HepG2 (cell line): ENCODE results near the gene AUP1. TPM values are rescaled to one million over a fixed set of nuclear protein-coding genes. Genes with fewer than 3 reads are reported as not detected.

Experiments used
- ATAC-seq: fragments of 200-7000 bp; cut with Tn5 transposase; 3 replicates; pipeline ENCODE4 v1.9.1; 2020; ENCODE audit warnings: mild to moderate bottlenecking, moderate library complexity
- BruUV-seq: library from RNA; stranded (reverse); fragments of 400-500 nt; replicated peaks from 2 replicates; lab custom pipeline; 2021; lab: Mats Ljungman, UMichigan
- CTCF ChIA-PET: fragments of 300-600 bp; formaldehyde crosslinking; extraction: SDS; loops from one replicate; lab custom pipeline; 2021; ENCODE audit warnings: low total read pairs, inconsistent platforms, low intra/inter-chr PET ratio; lab: Yijun Ruan, JAX
- POLR2A ChIA-PET: fragments of 350-600 bp; sonication (Branson Sonifier 250); formaldehyde crosslinking; loops from one replicate; lab custom pipeline; 2020; ENCODE audit warnings: antibody characterized with exemption, inconsistent platforms; lab: Yijun Ruan, JAX
- DNase-seq: peaks from one replicate; pipeline ENCODE4 v3.0.0-alpha.2; 2015; ENCODE audit warnings: low spot score
- FAIRE-seq: peaks from 3 replicates; lab custom pipeline; 2011; peaks lifted over from hg19 to GRCh38; lab: Jason Lieb, UNC
- H2AFZ ChIP-seq: one replicate; pipeline ENCODE4 v1.6.1; 2011; ENCODE audit warnings: low read length, inconsistent platforms
- H3K27ac ChIP-seq: fragments of 300-600 bp; 3 replicates; pipeline ENCODE4 v1.8.0; 2011; ENCODE audit warnings: mixed run types, mild to moderate bottlenecking, mixed read lengths, low read length, inconsistent platforms; ENCODE audit not compliant: insufficient read depth; ENCODE audit errors: extremely low read length
- H3K27me3 ChIP-seq, 2 experiments: fragments of 200-600 bp in 1 of 2; 2 replicates in 1 of 2; 3 replicates in 1 of 2; pipeline versions ENCODE4 v1.6.0 to v1.8.0; 2011; ENCODE audit warnings: low read length in 2 of 2, mild to moderate bottlenecking in 2 of 2, moderate library complexity in 2 of 2, inconsistent platforms in 1 of 2; ENCODE audit not compliant: insufficient read depth in 2 of 2, control insufficient read depth in 1 of 2
- H3K36me3 ChIP-seq, 2 experiments: fragments of 200-600 bp in 1 of 2; replicated peaks in 1 of 2; 2 replicates in 1 of 2; 3 replicates in 1 of 2; pipeline versions ENCODE4 v1.5.1 to v1.8.0; 2011; ENCODE audit warnings: low read length in 2 of 2, inconsistent platforms in 1 of 2; ENCODE audit not compliant: insufficient read depth in 2 of 2, control insufficient read depth in 1 of 2
- H3K4me1 ChIP-seq: 2 replicates; pipeline ENCODE4 v1.5.1; 2012; ENCODE audit warnings: low read length, inconsistent platforms; ENCODE audit not compliant: insufficient read depth
- H3K4me2 ChIP-seq: 2 replicates; pipeline ENCODE4 v1.6.0; 2011; ENCODE audit warnings: low read depth, low read length, inconsistent platforms
- H3K4me3 ChIP-seq, 3 experiments: fragments of 200-600 bp in 1 of 3; sonication (generic), shearing (Covaris generic) in 1 of 3; replicated peaks in 1 of 3; 2 replicates each; pipeline ENCODE4 v1.5.1; 2011 to 2016; ENCODE audit warnings: low read length in 3 of 3, inconsistent platforms in 2 of 3, low read depth in 2 of 3, mild to moderate bottlenecking in 2 of 3, control low read depth in 1 of 3, mixed read lengths in 1 of 3; ENCODE audit not compliant: insufficient read depth in 1 of 3
- H3K79me2 ChIP-seq: one replicate; pipeline ENCODE4 v1.6.1; 2011; ENCODE audit warnings: low read length, inconsistent platforms; ENCODE audit not compliant: insufficient read depth
- H3K9ac ChIP-seq: 2 replicates; pipeline ENCODE4 v1.6.0; 2011; ENCODE audit warnings: mild to moderate bottlenecking, low read depth, low read length, inconsistent platforms; ENCODE audit not compliant: insufficient read depth
- H3K9me3 ChIP-seq: 2 replicates; pipeline ENCODE4 v1.5.1; 2012; ENCODE audit warnings: mild to moderate bottlenecking, low read length
- H4K20me1 ChIP-seq: 2 replicates; pipeline ENCODE4 v1.6.0; 2011; ENCODE audit warnings: inconsistent platforms, mild to moderate bottlenecking, low read length, moderate library complexity; ENCODE audit not compliant: insufficient read depth
- AKAP8 ChIP-seq: sonication (generic); formaldehyde crosslinking; IDR thresholded peaks from 2 replicates; pipeline ENCODE4 v1.5.1; 2020; ENCODE audit warnings: mild to moderate bottlenecking, missing genetic modification reagents
- CEBPG ChIP-seq: IDR thresholded peaks from 2 replicates; pipeline ENCODE4 v1.6.1; 2016
- FLYWCH1 ChIP-seq: sonication (generic); formaldehyde crosslinking; IDR thresholded peaks from 2 replicates; pipeline ENCODE4 v1.8.1; 2023; ENCODE audit warnings: mild to moderate bottlenecking, missing genetic modification reagents
- HDAC2 ChIP-seq: sonication (generic); formaldehyde crosslinking; IDR thresholded peaks from 2 replicates; pipeline ENCODE4 v1.4.0; 2020; ENCODE audit warnings: missing genetic modification reagents
- HMG20B ChIP-seq: conservative IDR thresholded peaks from 2 replicates; pipeline ENCODE4 v1.6.1; 2016; ENCODE audit warnings: missing genetic modification reagents, missing compliant biosample characterization
- MTA3 ChIP-seq: sonication (generic); formaldehyde crosslinking; IDR thresholded peaks from 2 replicates; pipeline ENCODE4 v1.4.0; 2020; ENCODE audit warnings: missing genetic modification reagents
- RFX5 ChIP-seq: IDR thresholded peaks from 2 replicates; pipeline ENCODE4 v1.6.1; 2011; ENCODE audit warnings: low read depth, low read length, improper control_type of control experiment
- ZFP82 ChIP-seq: sonication (generic); formaldehyde crosslinking; IDR thresholded peaks from 2 replicates; pipeline ENCODE4 v1.5.1; 2020; ENCODE audit warnings: mild to moderate bottlenecking, missing genetic modification reagents, borderline replicate concordance
- ZNF629 ChIP-seq: sonication (generic); formaldehyde crosslinking; conservative IDR thresholded peaks from 2 replicates; pipeline ENCODE4 v1.5.0; 2020; ENCODE audit warnings: missing genetic modification reagents
- ZNF839 ChIP-seq: sonication (generic); formaldehyde crosslinking; IDR thresholded peaks from 2 replicates; pipeline ENCODE4 v1.4.0; 2020; ENCODE audit warnings: missing genetic modification reagents, mild to moderate bottlenecking, borderline replicate concordance
- ZSCAN12 ChIP-seq: sonication (generic); formaldehyde crosslinking; IDR thresholded peaks from 2 replicates; pipeline ENCODE4 v1.9.0; 2021; ENCODE audit warnings: mild to moderate bottlenecking, missing genetic modification reagents
- WGBS: methylation state at CpG from one replicate; pipeline ENCODE4 v1.1.6; 2017; ENCODE audit warnings: low lambda C conversion rate; 5-methylcytosine and 5-hydroxymethylcytosine counted together
- in situ Hi-C: cut with HindIII; loops from 2 replicates; pipeline ENCODE4 v1.10.0; 2017; ENCODE audit warnings: low pct_unique_long_range_greater_than_20kb; ENCODE audit not compliant: extremely low pct_ligation_motif_present
- intact Hi-C: fragments of 100-400 bp; cut with micrococcal nuclease; formaldehyde crosslinking; loops from one replicate; pipeline ENCODE4 v1.10.0; 2022; ENCODE audit not compliant: unreplicated experiment
- polyA plus RNA-seq, 8 experiments: library from polyadenylated mRNA; depleted of rRNA in 3 of 8; stranded (reverse) in 7 of 8; unstranded in 1 of 8; fragments of >200 nt; fragmentation: Illumina TruSeq in 4 of 8; extraction: Trizol in 4 of 8; gene quantifications; 2 replicates each; pipeline versions ENCODE4 v1.2.1 to v1.2.3, GENCODE V29; 2011 to 2016; ENCODE audit warnings: low read depth in 4 of 8, missing spikeins in 1 of 8, mixed read lengths in 1 of 8; ENCODE audit not compliant: insufficient read depth in 1 of 8
- total RNA-seq, 5 experiments: library from RNA; depleted of rRNA; stranded (reverse); fragments of >200 nt; fragmentation: Illumina TruSeq; extraction: Trizol; gene quantifications; 2 replicates each; pipeline ENCODE4 v1.2.3, GENCODE V29; 2016; ENCODE audit warnings: low read depth in 1 of 5
- TF ChIP-seq, protein P1 (sequence below): sonication (generic); formaldehyde crosslinking; IDR thresholded peaks from 2 replicates; pipeline ENCODE4 v1.8.0; 2022; ENCODE audit warnings: mild to moderate bottlenecking, missing genetic modification reagents, moderate library complexity
- TF ChIP-seq, protein P2 (sequence below): sonication (generic); formaldehyde crosslinking; IDR thresholded peaks from 2 replicates; pipeline ENCODE4 v1.5.1; 2020; ENCODE audit warnings: missing genetic modification reagents, mild to moderate bottlenecking, borderline replicate concordance
- TF ChIP-seq, protein P3 (sequence below): sonication (generic); formaldehyde crosslinking; IDR thresholded peaks from 2 replicates; pipeline ENCODE4 v1.4.0; 2020; ENCODE audit warnings: missing genetic modification reagents

Gene AUP1
- total and polyA plus RNA-seq, 2 of the 13 experiments (the other 11 are each of a cell fraction or from before 2014, with no cell fraction given) = 174 to 267 TPM

DNA sequence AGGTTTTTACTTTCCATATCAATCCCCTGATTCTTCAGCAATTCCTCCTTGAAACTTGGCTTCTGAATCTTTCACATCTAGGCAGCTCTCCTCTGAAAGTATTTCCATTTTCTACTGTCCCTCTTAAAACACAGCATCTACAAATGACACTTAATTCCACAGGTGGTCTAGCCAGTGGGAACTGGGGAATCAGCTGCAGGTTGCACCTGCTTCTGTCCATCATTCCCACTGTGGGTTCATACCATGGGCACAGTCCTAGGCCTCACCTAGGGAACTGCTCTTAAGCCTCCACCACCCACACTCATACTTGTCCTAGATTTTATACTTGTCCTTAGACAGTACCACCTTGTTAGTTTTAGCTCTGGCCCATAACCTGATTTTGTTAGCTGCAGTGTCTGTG lies 22.0 kb upstream of the AUP1 start:
- Histone ChIP-seq H3K27me3 (peaks cover 2 to 21% of the 10 kb centered on the region in 2 experiments; a peak in 2 of 5 replicates), H3K9me3 (no peaks in the 10 kb centered on the region), H3K4me1 (peaks cover 68% of the 10 kb centered on the region), H2AFZ (no peak overlapping the region), H3K4me2 (no peak overlapping the region), H3K27ac (no peak overlapping the region), H4K20me1 (no peaks in the 10 kb centered on the region), H3K4me3 (no peak overlapping the region), H3K79me2 (no peaks in the 10 kb centered on the region), H3K36me3 (no peaks in the 10 kb centered on the region), H3K9ac (no peak overlapping the region)
- in situ Hi-C loops = no loop called here
- no TSS peak for BruUV-seq
- CTCF ChIA-PET = no interaction called here
- POLR2A ChIA-PET = no interaction called here
- intact Hi-C loops = no loop called here
- no peak for DNase-seq
- no peak for FAIRE-seq
- TF ChIP-seq, protein P1, sequence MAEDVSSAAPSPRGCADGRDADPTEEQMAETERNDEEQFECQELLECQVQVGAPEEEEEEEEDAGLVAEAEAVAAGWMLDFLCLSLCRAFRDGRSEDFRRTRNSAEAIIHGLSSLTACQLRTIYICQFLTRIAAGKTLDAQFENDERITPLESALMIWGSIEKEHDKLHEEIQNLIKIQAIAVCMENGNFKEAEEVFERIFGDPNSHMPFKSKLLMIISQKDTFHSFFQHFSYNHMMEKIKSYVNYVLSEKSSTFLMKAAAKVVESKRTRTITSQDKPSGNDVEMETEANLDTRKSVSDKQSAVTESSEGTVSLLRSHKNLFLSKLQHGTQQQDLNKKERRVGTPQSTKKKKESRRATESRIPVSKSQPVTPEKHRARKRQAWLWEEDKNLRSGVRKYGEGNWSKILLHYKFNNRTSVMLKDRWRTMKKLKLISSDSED (CRISPR knock-in tag) = no peak
- no peak for TF ChIP-seq RFX5
- no peak for TF ChIP-seq HMG20B (CRISPR knock-in tag)
- no peak for ATAC-seq

DNA sequence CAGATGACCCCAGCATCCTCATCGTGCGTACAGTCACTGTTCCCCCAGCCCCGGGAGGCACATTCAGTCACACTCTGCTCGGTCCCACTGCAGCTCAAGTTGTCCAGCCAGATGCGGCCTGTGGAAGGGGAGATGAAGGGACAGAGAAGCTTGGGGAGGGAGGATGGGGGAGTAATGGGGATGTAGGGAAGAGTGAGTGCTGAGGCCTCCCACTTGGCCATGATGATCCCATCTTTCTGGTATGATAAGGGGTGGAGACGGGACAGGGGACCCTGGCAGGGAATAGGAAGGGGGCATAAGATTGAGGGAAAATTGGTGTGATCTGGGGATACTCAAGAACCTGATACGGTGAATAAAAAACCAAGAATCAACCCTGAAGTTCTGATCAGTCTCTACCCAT lies 20.7 kb upstream of the AUP1 start:
- Histone ChIP-seq H3K9ac (no peak overlapping the region), H3K27me3 (peaks cover 0 to 30% of the 10 kb centered on the region in 2 experiments; a peak in 2 of 5 replicates), H3K27ac (no peak overlapping the region), H3K79me2 (no peaks in the 10 kb centered on the region), H3K9me3 (no peaks in the 10 kb centered on the region), H3K4me2 (no peak overlapping the region), H4K20me1 (no peaks in the 10 kb centered on the region), H3K4me3 (no peak overlapping the region), H3K36me3 (no peaks in the 10 kb centered on the region)
- no TSS peak for BruUV-seq
- intact Hi-C loops (no loop called here), in situ Hi-C loops (no loop called here)
- no peak for ATAC-seq
- no peak for DNase-seq
- POLR2A ChIA-PET = interaction anchor here (1.1 kb wide), 1 partner anchor 24 kb away, joined by 3 read pairs; no protein-coding TSS in a partner anchor
- WGBS = 76% methylated on average over 7 of the region's 7 CpGs
- CTCF ChIA-PET = no interaction called here
- TF ChIP-seq ZNF839 (CRISPR knock-in tag) (no peak), FLYWCH1 (CRISPR knock-in tag) (no peak), HDAC2 (CRISPR knock-in tag) (no peak), ZSCAN12 (CRISPR knock-in tag) (no peak), MTA3 (no peak), ZNF629 (CRISPR knock-in tag) (no peak), ZFP82 (CRISPR knock-in tag) (no peak), AKAP8 (CRISPR knock-in tag) (no peak), CEBPG (CRISPR knock-in tag) (no peak)
- TF ChIP-seq, protein P2, sequence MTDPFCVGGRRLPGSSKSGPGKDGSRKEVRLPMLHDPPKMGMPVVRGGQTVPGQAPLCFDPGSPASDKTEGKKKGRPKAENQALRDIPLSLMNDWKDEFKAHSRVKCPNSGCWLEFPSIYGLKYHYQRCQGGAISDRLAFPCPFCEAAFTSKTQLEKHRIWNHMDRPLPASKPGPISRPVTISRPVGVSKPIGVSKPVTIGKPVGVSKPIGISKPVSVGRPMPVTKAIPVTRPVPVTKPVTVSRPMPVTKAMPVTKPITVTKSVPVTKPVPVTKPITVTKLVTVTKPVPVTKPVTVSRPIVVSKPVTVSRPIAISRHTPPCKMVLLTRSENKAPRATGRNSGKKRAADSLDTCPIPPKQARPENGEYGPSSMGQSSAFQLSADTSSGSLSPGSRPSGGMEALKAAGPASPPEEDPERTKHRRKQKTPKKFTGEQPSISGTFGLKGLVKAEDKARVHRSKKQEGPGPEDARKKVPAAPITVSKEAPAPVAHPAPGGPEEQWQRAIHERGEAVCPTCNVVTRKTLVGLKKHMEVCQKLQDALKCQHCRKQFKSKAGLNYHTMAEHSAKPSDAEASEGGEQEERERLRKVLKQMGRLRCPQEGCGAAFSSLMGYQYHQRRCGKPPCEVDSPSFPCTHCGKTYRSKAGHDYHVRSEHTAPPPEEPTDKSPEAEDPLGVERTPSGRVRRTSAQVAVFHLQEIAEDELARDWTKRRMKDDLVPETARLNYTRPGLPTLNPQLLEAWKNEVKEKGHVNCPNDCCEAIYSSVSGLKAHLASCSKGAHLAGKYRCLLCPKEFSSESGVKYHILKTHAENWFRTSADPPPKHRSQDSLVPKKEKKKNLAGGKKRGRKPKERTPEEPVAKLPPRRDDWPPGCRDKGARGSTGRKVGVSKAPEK (CRISPR knock-in tag) = no peak
- TF ChIP-seq, protein P3, sequence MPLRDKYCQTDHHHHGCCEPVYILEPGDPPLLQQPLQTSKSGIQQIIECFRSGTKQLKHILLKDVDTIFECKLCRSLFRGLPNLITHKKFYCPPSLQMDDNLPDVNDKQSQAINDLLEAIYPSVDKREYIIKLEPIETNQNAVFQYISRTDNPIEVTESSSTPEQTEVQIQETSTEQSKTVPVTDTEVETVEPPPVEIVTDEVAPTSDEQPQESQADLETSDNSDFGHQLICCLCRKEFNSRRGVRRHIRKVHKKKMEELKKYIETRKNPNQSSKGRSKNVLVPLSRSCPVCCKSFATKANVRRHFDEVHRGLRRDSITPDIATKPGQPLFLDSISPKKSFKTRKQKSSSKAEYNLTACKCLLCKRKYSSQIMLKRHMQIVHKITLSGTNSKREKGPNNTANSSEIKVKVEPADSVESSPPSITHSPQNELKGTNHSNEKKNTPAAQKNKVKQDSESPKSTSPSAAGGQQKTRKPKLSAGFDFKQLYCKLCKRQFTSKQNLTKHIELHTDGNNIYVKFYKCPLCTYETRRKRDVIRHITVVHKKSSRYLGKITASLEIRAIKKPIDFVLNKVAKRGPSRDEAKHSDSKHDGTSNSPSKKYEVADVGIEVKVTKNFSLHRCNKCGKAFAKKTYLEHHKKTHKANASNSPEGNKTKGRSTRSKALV (CRISPR knock-in tag) = no peak
- TF ChIP-seq, all 625 proteins: peak for 0
- no peak for FAIRE-seq
- H3K4me1 ChIP-seq = peaks cover 59% of the 10 kb centered on the region
- H2AFZ ChIP-seq = no peak overlapping the region
